Measurements from ENCODE around the gene NOS1AP.

The NOS1AP gene

DNA sequence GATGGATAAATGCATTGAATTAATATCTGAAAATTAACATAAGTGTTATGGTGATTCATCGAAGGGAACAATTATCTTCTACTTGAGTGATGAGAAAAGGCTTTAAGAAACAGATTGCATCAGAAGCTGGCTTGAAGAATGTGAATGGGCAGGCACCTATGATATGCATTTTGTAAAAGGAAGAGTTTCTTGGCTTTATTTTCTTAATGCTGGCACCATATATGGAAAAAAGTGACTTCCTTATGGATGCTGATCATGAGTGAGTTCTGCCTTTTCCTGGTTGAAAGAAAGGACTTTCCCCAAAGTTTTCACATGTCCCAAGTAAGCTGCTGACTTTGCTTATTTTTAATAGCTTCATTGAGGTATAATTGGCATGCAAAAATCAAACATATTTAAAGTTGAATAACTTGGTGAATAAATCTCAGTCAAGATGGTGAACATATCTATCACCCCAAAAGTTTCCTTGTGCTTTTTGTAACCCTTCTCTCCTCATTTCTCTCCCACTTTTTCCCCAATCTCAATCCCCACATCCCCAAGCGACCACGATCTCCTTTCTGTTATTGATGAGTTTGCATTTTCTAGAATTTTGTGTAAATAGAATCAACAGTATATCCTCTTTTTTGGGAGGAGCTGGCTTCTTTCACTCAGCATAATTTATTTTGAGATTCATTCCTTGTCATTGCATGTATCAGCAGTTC is 233.0 kb downstream of the NOS1AP start:
- H3K4me3 ChIP-seq (ENCODE audit: low read length), result no peak overlapping the region

GRCh38 chr1:162303004-162303344 is 233.5 kb downstream of the NOS1AP start:
- Histone ChIP-seq H3K9me3 (ENCODE audit: insufficient read depth, low read depth, low read length) (peaks cover 3% of the 10 kb centered on the region; the same call in 1 of the 2 replicates), H3K27me3 (ENCODE audit: insufficient read depth, low read length) (no peaks in the 10 kb centered on the region), H3K36me3 (ENCODE audit: insufficient read depth, low read length) (no peaks in the 10 kb centered on the region), H3K27ac (ENCODE audit: low read depth, low read length) (no peak overlapping the region), H3K4me3 (ENCODE audit: low read length) (no peak overlapping the region), H3K9ac (ENCODE audit: low read depth, low read length) (no peak overlapping the region), H3K4me1 (ENCODE audit: insufficient read depth, low read length) (peaks cover 15% of the 10 kb centered on the region)
- WGBS, result 94% methylated on average over 3 of the region's 3 CpGs

More for the DNA sequence above, 233.0 kb downstream of the NOS1AP start:
- Histone ChIP-seq H3K9ac (ENCODE audit: low read depth, low read length) (no peak overlapping the region), H3K4me1 (ENCODE audit: insufficient read depth, low read length) (peaks cover 15% of the 10 kb centered on the region), H3K27me3 (ENCODE audit: insufficient read depth, low read length) (no peaks in the 10 kb centered on the region), H3K27ac (ENCODE audit: low read depth, low read length) (no peak overlapping the region), H3K9me3 (ENCODE audit: insufficient read depth, low read depth, low read length) (no peaks in the 10 kb centered on the region), H3K36me3 (ENCODE audit: insufficient read depth, low read length) (no peaks in the 10 kb centered on the region)
- 98% methylated on average over 1 of the region's 3 CpGs for WGBS

GRCh38 chr1:162304736-162305135 is 235.2 kb downstream of the NOS1AP start:
- H3K9ac ChIP-seq (ENCODE audit: low read depth, low read length), result no peak overlapping the region
- H3K4me3 ChIP-seq (ENCODE audit: low read length), result no peak overlapping the region
- H3K27me3 ChIP-seq (ENCODE audit: insufficient read depth, low read length), result no peaks in the 10 kb centered on the region
- H3K9me3 ChIP-seq (ENCODE audit: insufficient read depth, low read depth, low read length), result peaks cover 8% of the 10 kb centered on the region; the same call in 1 of the 2 replicates
- H3K4me1 ChIP-seq (ENCODE audit: insufficient read depth, low read length), result peaks cover 12% of the 10 kb centered on the region
- WGBS, result 100% methylated on average over 1 of the region's 2 CpGs
- H3K27ac ChIP-seq (ENCODE audit: low read depth, low read length), result no peak overlapping the region
- H3K36me3 ChIP-seq (ENCODE audit: insufficient read depth, low read length), result no peaks in the 10 kb centered on the region

- no peak overlapping the region for H3K27ac ChIP-seq (ENCODE audit: low read depth, low read length)
- 98% methylated on average over 1 of the region's 1 CpG for WGBS
- no peaks in the 10 kb centered on the region for H3K36me3 ChIP-seq (ENCODE audit: insufficient read depth, low read length)
- H3K9ac ChIP-seq (ENCODE audit: low read depth, low read length), result no peak overlapping the region
- H3K4me1 ChIP-seq (ENCODE audit: insufficient read depth, low read length), result no peaks in the 10 kb centered on the region
- H3K4me3 ChIP-seq (ENCODE audit: low read length), result no peak overlapping the region
- H3K9me3 ChIP-seq (ENCODE audit: insufficient read depth, low read depth, low read length), result peaks cover 8% of the 10 kb centered on the region; the same call in 1 of the 2 replicates
- no peaks in the 10 kb centered on the region for H3K27me3 ChIP-seq (ENCODE audit: insufficient read depth, low read length)
These were observed 236.5 kb downstream of the NOS1AP start for GRCh38 chr1:162305969-162306368.

- no peaks in the 10 kb centered on the region for H3K27me3 ChIP-seq (ENCODE audit: insufficient read depth, low read length)
- WGBS, result 95% methylated on average over 2 of the region's 4 CpGs
These were observed 240.8 kb downstream of the NOS1AP start for GRCh38 chr1:162310337-162310736.

DNA sequence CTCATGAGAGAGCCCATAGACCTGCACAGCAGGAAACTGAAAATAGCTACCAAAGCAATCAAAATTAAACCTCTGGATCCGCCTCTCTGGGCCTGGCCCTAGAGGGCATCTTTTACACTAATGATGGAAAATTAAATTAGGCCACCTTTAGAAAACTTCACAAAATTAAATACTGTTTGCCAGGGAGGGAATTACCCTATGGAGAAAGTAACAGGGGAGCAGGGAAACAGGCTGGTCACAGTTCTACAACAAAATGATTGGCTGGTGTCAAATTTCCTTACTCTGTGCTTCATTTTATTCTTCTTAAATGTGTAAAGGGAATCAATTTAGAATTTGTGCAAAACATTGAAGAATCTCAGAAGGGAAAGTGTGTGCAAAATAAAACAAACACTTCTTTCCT is 244.7 kb downstream of the NOS1AP start:
- H3K9ac ChIP-seq (ENCODE audit: low read depth, low read length), result no peak overlapping the region
- no peaks in the 10 kb centered on the region for H3K27me3 ChIP-seq (ENCODE audit: insufficient read depth, low read length)
- H3K9me3 ChIP-seq (ENCODE audit: insufficient read depth, low read depth, low read length), result no peaks in the 10 kb centered on the region
- H3K4me1 ChIP-seq (ENCODE audit: insufficient read depth, low read length), result no peaks in the 10 kb centered on the region
- WGBS, result no CpG with 5 or more reads among the region's 1 CpG
- no peak overlapping the region for H3K27ac ChIP-seq (ENCODE audit: low read depth, low read length)
- H3K4me3 ChIP-seq (ENCODE audit: low read length), result no peak overlapping the region
- no peaks in the 10 kb centered on the region for H3K36me3 ChIP-seq (ENCODE audit: insufficient read depth, low read length)

More at GRCh38 chr1:162310337-162310736, 240.8 kb downstream of the NOS1AP start:
- Histone ChIP-seq H3K4me3 (ENCODE audit: low read length) (no peak overlapping the region), H3K9ac (ENCODE audit: low read depth, low read length) (no peak overlapping the region), H3K27ac (ENCODE audit: low read depth, low read length) (no peak overlapping the region), H3K36me3 (ENCODE audit: insufficient read depth, low read length) (no peaks in the 10 kb centered on the region), H3K9me3 (ENCODE audit: insufficient read depth, low read depth, low read length) (peaks cover 8% of the 10 kb centered on the region; the same call in 1 of the 2 replicates), H3K4me1 (ENCODE audit: insufficient read depth, low read length) (no peaks in the 10 kb centered on the region)

DNA sequence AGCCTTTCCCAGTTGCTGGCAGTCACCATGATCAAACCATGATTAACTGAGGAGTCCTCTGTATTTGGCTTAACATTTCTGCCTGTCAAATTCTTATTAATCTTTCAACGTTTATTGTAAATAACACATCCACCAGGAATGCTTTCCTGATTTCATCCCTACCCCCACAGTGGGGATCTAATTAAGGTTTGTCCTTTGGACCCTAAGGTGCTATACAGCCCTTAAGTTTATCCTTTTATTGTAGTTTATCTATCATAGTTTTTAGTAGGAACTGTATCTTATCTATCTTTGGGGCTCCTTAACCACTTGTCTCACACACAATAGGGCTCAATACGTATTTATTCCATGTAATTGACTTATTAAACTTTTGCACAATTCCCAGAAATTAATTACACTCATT is 246.2 kb downstream of the NOS1AP start:
- H3K36me3 ChIP-seq (ENCODE audit: insufficient read depth, low read length), result no peaks in the 10 kb centered on the region
- H3K4me3 ChIP-seq (ENCODE audit: low read length), result no peak overlapping the region
- 90% methylated on average over 2 of the region's 2 CpGs for WGBS
- H3K27ac ChIP-seq (ENCODE audit: low read depth, low read length), result no peak overlapping the region
- H3K9me3 ChIP-seq (ENCODE audit: insufficient read depth, low read depth, low read length), result no peaks in the 10 kb centered on the region
- no peaks in the 10 kb centered on the region for H3K27me3 ChIP-seq (ENCODE audit: insufficient read depth, low read length)
- H3K4me1 ChIP-seq (ENCODE audit: insufficient read depth, low read length), result no peaks in the 10 kb centered on the region
- no peak overlapping the region for H3K9ac ChIP-seq (ENCODE audit: low read depth, low read length)

DNA sequence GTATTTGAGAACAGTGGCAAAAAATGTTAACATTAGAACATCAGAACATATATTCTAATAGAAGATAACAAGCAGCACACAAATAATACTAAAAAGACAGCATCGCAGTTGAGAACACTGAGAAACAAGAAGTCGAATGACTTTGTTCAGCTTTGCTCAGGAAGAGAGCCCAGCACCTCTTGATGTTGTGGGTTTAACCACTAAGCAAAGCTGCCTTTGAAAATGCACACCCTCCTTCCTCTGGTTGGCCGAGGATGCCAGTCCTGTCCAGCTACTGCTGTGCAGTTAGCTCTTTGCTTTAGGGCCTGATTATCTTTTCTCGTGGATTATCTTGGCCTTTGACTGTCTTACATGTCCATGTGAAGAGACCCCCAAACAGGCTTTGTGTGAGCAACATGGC is 246.7 kb downstream of the NOS1AP start:
- WGBS, result 92% methylated on average over 4 of the region's 4 CpGs
- Histone ChIP-seq H3K4me3 (ENCODE audit: low read length) (no peak overlapping the region), H3K4me1 (ENCODE audit: insufficient read depth, low read length) (no peaks in the 10 kb centered on the region), H3K27me3 (ENCODE audit: insufficient read depth, low read length) (no peaks in the 10 kb centered on the region), H3K27ac (ENCODE audit: low read depth, low read length) (no peak overlapping the region), H3K9ac (ENCODE audit: low read depth, low read length) (no peak overlapping the region), H3K9me3 (ENCODE audit: insufficient read depth, low read depth, low read length) (no peaks in the 10 kb centered on the region), H3K36me3 (ENCODE audit: insufficient read depth, low read length) (no peaks in the 10 kb centered on the region)

- no peak overlapping the region for H3K27ac ChIP-seq (ENCODE audit: low read depth, low read length)
- no peaks in the 10 kb centered on the region for H3K9me3 ChIP-seq (ENCODE audit: insufficient read depth, low read depth, low read length)
- H3K27me3 ChIP-seq (ENCODE audit: insufficient read depth, low read length), result no peaks in the 10 kb centered on the region
- no peak overlapping the region for H3K9ac ChIP-seq (ENCODE audit: low read depth, low read length)
- H3K4me3 ChIP-seq (ENCODE audit: low read length), result no peak overlapping the region
- 90% methylated on average over 5 of the region's 5 CpGs for WGBS
- H3K36me3 ChIP-seq (ENCODE audit: insufficient read depth, low read length), result no peaks in the 10 kb centered on the region
- no peaks in the 10 kb centered on the region for H3K4me1 ChIP-seq (ENCODE audit: insufficient read depth, low read length)
These were observed 248.1 kb downstream of the NOS1AP start for GRCh38 chr1:162317621-162318020.

DNA sequence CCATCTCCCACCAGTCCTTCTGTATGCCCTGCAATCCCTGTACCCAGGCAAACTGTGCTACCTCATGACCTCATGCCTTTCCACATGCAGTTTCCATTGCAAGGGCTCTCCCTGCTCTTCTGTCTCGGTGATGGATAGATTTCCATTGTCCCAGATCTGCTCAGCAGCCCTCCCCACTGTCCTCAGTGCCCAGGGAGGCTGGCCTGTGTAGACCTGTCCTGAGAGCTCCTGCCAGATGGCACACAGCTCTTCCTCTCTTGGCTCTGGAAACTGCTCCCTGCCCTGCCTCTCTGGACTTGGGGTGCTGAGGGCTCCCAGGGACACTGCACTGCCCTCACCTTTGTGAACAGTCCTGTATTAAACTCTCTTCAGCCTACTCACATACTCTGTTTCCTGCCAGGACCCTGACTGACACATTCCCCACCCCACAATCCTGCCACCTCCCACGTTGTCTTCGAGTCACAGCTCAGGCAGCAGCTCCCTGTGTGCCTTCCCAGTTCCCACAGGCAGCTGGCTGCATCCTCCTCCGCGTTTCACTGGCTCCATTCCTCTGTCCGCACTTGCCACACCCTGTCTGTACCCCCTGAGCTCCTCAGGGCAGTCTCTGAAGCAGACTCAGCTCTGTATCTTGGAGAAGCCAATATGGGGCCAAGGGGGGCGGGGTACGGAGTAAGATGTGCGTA is 250.1 kb downstream of the NOS1AP start:
- H3K36me3 ChIP-seq (ENCODE audit: insufficient read depth, low read length), result no peaks in the 10 kb centered on the region
- H3K9ac ChIP-seq (ENCODE audit: low read depth, low read length), result no peak overlapping the region
- H3K9me3 ChIP-seq (ENCODE audit: insufficient read depth, low read depth, low read length), result no peaks in the 10 kb centered on the region
- H3K4me3 ChIP-seq (ENCODE audit: low read length), result no peak overlapping the region
- H3K27me3 ChIP-seq (ENCODE audit: insufficient read depth, low read length), result no peaks in the 10 kb centered on the region
- 90% methylated on average over 9 of the region's 9 CpGs for WGBS
- no peaks in the 10 kb centered on the region for H3K4me1 ChIP-seq (ENCODE audit: insufficient read depth, low read length)
- no peak overlapping the region for H3K27ac ChIP-seq (ENCODE audit: low read depth, low read length)

DNA sequence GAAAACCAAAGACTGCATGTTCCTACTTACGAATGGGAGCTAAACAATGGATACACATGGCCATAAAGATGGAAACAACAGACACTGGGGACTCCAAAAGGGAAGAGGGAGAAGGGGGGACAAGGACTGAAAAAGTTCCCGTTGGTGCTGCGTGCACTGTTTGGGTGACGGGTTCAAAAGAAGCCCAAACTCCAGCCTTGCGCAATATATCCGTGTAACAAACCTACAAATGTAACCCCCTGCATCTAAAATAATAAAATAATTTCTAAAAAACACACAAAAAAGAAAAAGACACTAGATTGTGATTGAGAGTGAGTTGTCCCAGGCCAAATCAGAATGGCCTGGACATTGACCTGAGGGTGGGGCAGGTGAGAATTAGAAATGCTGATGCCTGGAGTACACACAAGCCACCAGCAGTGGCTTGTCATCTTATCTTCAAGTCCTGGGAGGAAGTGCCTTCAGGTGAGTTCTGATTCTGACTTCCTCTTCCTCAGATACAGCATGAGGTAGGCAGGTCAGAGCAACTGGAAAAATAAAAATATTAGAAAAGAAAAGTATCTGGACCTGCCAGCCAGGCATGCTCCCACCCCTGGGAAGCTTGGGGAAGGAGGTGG is 252.4 kb downstream of the NOS1AP start:
- no peak overlapping the region for H3K27ac ChIP-seq (ENCODE audit: low read depth, low read length)
- no peaks in the 10 kb centered on the region for H3K36me3 ChIP-seq (ENCODE audit: insufficient read depth, low read length)
- no peaks in the 10 kb centered on the region for H3K4me1 ChIP-seq (ENCODE audit: insufficient read depth, low read length)
- no peaks in the 10 kb centered on the region for H3K9me3 ChIP-seq (ENCODE audit: insufficient read depth, low read depth, low read length)
- no peaks in the 10 kb centered on the region for H3K27me3 ChIP-seq (ENCODE audit: insufficient read depth, low read length)
- 97% methylated on average over 6 of the region's 6 CpGs for WGBS
- no peak overlapping the region for H3K9ac ChIP-seq (ENCODE audit: low read depth, low read length)
- H3K4me3 ChIP-seq (ENCODE audit: low read length), result no peak overlapping the region

All from HUES64 (cell line).